Measurements from ENCODE around the gene CLEC2L.

The CLEC2L gene

GRCh38 chr7:139573871-139574270 lies 50.4 kb downstream of the CLEC2L start:
- DNase-seq (ENCODE audit: low read depth) = no peak
- H3K4me3 ChIP-seq (ENCODE audit: low read length) = no peak overlapping the region
- no peak for TF ChIP-seq CTCF (conservative IDR thresholded peaks at IDR 0.05; ENCODE audit: low read length)

GRCh38 chr7:139574618-139575337 lies 51.3 kb downstream of the CLEC2L start:
- H3K4me3 ChIP-seq (ENCODE audit: low read length) = no peak overlapping the region
- no peak for DNase-seq (ENCODE audit: low read depth)
- no peak for TF ChIP-seq CTCF (conservative IDR thresholded peaks at IDR 0.05; ENCODE audit: low read length)

- H3K4me3 ChIP-seq (ENCODE audit: low read length) = no peak overlapping the region
- no peak for DNase-seq (ENCODE audit: low read depth)
- no peak for TF ChIP-seq CTCF (conservative IDR thresholded peaks at IDR 0.05; ENCODE audit: low read length)
These were observed 51.8 kb downstream of the CLEC2L start for GRCh38 chr7:139575338-139575680.

GRCh38 chr7:139576179-139576973 lies 52.9 kb downstream of the CLEC2L start:
- no peak overlapping the region for H3K4me3 ChIP-seq (ENCODE audit: low read length)
- no peak for TF ChIP-seq CTCF (conservative IDR thresholded peaks at IDR 0.05; ENCODE audit: low read length)
- DNase-seq (ENCODE audit: low read depth) = no peak

GRCh38 chr7:139580435-139580834 lies 57.0 kb downstream of the CLEC2L start:
- no peak overlapping the region for H3K4me3 ChIP-seq (ENCODE audit: low read length)
- TF ChIP-seq CTCF (conservative IDR thresholded peaks at IDR 0.05; ENCODE audit: low read length) = no peak
- no peak for DNase-seq (ENCODE audit: low read depth)

GRCh38 chr7:139582130-139582650 lies 58.7 kb downstream of the CLEC2L start:
- DNase-seq (ENCODE audit: low read depth) = no peak
- no peak for TF ChIP-seq CTCF (conservative IDR thresholded peaks at IDR 0.05; ENCODE audit: low read length)
- no peak overlapping the region for H3K4me3 ChIP-seq (ENCODE audit: low read length)

All from AG10803 (cell line).